Measurements from ENCODE around the gene TMEM8B.

TMEM8B gene

GRCh38 chr9:35818341-35818740 is 10.7 kb upstream of the TMEM8B start:
- H3K9ac ChIP-seq = no peak overlapping the region
- no peaks in the 10 kb centered on the region for H4K20me1 ChIP-seq (ENCODE audit: insufficient read depth)
- TF ChIP-seq CTCF (conservative IDR thresholded peaks at IDR 0.05; ENCODE audit: low read depth, low read length) = no peak
- peaks cover 9% of the 10 kb centered on the region for H3K4me1 ChIP-seq (ENCODE audit: low read depth, poor library complexity, severe bottlenecking)
- no peak overlapping the region for H3K27ac ChIP-seq
- no peaks in the 10 kb centered on the region for H3K36me3 ChIP-seq (ENCODE audit: insufficient read depth)
- no peaks in the 10 kb centered on the region for H3K79me2 ChIP-seq (ENCODE audit: insufficient read depth, low read depth)
- H3K4me3 ChIP-seq (IDR thresholded peaks at IDR 0.05; ENCODE audit: insufficient read depth, low read depth, low read length) = no peak overlapping the region
- no peaks in the 10 kb centered on the region; the same call in 1 of the 2 replicates for H3K27me3 ChIP-seq (ENCODE audit: insufficient read depth, low read depth)
- no peak overlapping the region for H2AFZ ChIP-seq (ENCODE audit: low read depth)
- H3K4me2 ChIP-seq = no peak overlapping the region

GRCh38 chr9:35820076-35820475 is 9.0 kb upstream of the TMEM8B start:
- H3K27ac ChIP-seq = no peak overlapping the region
- H3K4me2 ChIP-seq = no peak overlapping the region
- H3K9ac ChIP-seq = no peak overlapping the region
- TF ChIP-seq CTCF (conservative IDR thresholded peaks at IDR 0.05; ENCODE audit: low read depth, low read length) = no peak
- no peaks in the 10 kb centered on the region for H3K36me3 ChIP-seq (ENCODE audit: insufficient read depth)
- no peaks in the 10 kb centered on the region for H4K20me1 ChIP-seq (ENCODE audit: insufficient read depth)
- H3K27me3 ChIP-seq (ENCODE audit: insufficient read depth, low read depth) = no peaks in the 10 kb centered on the region; the same call in 1 of the 2 replicates
- no peaks in the 10 kb centered on the region for H3K4me1 ChIP-seq (ENCODE audit: low read depth, poor library complexity, severe bottlenecking)
- H3K4me3 ChIP-seq (IDR thresholded peaks at IDR 0.05; ENCODE audit: insufficient read depth, low read depth, low read length) = no peak overlapping the region
- H2AFZ ChIP-seq (ENCODE audit: low read depth) = no peak overlapping the region
- H3K79me2 ChIP-seq (ENCODE audit: insufficient read depth, low read depth) = no peaks in the 10 kb centered on the region

- Histone ChIP-seq H3K9ac (no peak overlapping the region), H4K20me1 (ENCODE audit: insufficient read depth) (no peaks in the 10 kb centered on the region), H3K4me1 (ENCODE audit: low read depth, poor library complexity, severe bottlenecking) (peaks cover 4% of the 10 kb centered on the region), H3K4me2 (no peak overlapping the region), H3K27ac (no peak overlapping the region), H3K79me2 (ENCODE audit: insufficient read depth, low read depth) (no peaks in the 10 kb centered on the region), H3K36me3 (ENCODE audit: insufficient read depth) (no peaks in the 10 kb centered on the region), H2AFZ (ENCODE audit: low read depth) (no peak overlapping the region), H3K4me3 (IDR thresholded peaks at IDR 0.05; ENCODE audit: insufficient read depth, low read depth, low read length) (no peak overlapping the region), H3K27me3 (ENCODE audit: insufficient read depth, low read depth) (no peaks in the 10 kb centered on the region; the same call in 1 of the 2 replicates)
- TF ChIP-seq CTCF (conservative IDR thresholded peaks at IDR 0.05; ENCODE audit: low read depth, low read length) = no peak
These were observed 6.1 kb upstream of the TMEM8B start for GRCh38 chr9:35822926-35823325.

- H2AFZ ChIP-seq (ENCODE audit: low read depth) = peak overlapping the region; percentile 74
- no peak overlapping the region for H3K4me3 ChIP-seq (IDR thresholded peaks at IDR 0.05; ENCODE audit: insufficient read depth, low read depth, low read length)
- no peaks in the 10 kb centered on the region for H3K79me2 ChIP-seq (ENCODE audit: insufficient read depth, low read depth)
- peaks cover 16% of the 10 kb centered on the region for H3K4me1 ChIP-seq (ENCODE audit: low read depth, poor library complexity, severe bottlenecking)
- peak; percentile 82 for TF ChIP-seq CTCF (conservative IDR thresholded peaks at IDR 0.05; ENCODE audit: low read depth, low read length)
- H4K20me1 ChIP-seq (ENCODE audit: insufficient read depth) = no peaks in the 10 kb centered on the region
- H3K9ac ChIP-seq = no peak overlapping the region
- H3K27me3 ChIP-seq (ENCODE audit: insufficient read depth, low read depth) = no peaks in the 10 kb centered on the region
- H3K36me3 ChIP-seq (ENCODE audit: insufficient read depth) = no peaks in the 10 kb centered on the region
- no peak overlapping the region for H3K27ac ChIP-seq
- 0 out of 2 replicates have a peak overlapping the region, but pooled peaks have one; percentile 43 for H3K4me2 ChIP-seq
These were observed 2.8 kb upstream of the TMEM8B start for GRCh38 chr9:35826071-35826701.

Measured in KMS-11 (cell line).